DMS153 (cell line): Measurements from ENCODE around the gene ADAM22.

Experiments used
- DNase-seq: peaks from one replicate; lab custom pipeline; 2025; lab: John Stamatoyannopoulos, UW

Gene ADAM22

GRCh38 chr7:88167223-88167622 is 233.2 kb downstream of the ADAM22 start:
- no peak for DNase-seq

GRCh38 chr7:88167721-88168120 is 233.7 kb downstream of the ADAM22 start:
- no peak for DNase-seq

- DNase-seq, result no peak
Measured at GRCh38 chr7:88169717-88170320, 235.8 kb downstream of the ADAM22 start.

DNA sequence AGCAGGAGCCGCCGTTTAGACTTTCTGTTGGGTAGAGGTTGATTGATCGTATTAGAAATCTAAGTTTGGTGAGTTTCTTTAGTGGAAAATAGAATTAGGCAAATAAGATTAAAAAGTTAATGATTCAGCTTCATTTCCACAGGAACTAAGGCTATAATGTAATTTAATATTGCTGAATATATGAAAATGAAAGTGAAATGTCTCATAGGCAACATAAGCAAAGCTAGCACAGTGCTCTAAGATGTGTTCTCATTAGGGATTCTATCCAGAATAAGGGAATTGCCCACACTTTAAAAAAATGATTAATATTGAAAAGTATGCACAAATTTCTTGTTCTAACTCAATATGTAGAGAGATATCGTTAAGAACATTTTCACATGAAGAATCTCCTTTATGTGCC is 238.8 kb downstream of the ADAM22 start:
- no peak for DNase-seq

DNA sequence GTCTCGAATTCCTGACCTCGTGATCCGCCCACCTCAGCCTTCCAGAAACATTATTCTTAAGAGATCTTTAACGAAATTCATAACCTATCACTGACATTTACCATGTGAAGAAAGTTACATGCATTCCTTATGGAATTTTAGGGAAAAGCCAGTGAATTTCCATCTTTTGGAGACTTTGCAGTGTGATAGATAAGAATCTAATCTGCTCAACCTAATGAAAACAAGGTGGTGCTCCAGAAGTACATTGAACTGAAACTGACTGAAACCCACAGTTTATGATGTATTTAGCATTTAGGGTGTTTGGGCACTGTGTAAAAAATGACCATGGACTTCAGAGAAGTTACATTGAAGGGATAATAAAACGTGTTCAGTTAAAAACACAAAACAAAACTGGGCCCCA is 242.1 kb downstream of the ADAM22 start:
- DNase-seq, result no peak

GRCh38 chr7:88183051-88183450 is 249.0 kb downstream of the ADAM22 start:
- no peak for DNase-seq

DNA sequence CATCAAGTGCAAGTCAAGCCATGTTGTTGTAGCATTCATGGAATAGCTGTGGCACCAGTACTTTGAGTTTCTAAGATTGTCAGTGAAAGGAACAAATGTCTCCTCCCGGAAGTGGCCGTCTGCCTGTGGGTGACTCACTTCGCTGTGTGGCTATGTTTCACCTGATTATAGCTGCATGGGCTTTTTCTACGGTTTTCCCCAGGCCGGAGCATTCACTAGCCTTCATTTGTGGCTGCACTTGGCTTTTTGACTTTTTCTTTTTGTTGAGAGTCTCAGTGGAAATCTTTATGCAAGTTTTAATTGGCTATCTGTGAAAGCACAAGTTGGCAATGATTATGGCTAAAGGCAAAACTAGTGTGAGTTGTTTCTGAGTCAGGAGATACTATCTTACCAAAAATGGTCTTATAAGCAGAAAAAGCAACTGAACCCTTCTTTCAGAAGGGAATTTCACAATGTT is 250.8 kb downstream of the ADAM22 start:
- no peak for DNase-seq

DNA sequence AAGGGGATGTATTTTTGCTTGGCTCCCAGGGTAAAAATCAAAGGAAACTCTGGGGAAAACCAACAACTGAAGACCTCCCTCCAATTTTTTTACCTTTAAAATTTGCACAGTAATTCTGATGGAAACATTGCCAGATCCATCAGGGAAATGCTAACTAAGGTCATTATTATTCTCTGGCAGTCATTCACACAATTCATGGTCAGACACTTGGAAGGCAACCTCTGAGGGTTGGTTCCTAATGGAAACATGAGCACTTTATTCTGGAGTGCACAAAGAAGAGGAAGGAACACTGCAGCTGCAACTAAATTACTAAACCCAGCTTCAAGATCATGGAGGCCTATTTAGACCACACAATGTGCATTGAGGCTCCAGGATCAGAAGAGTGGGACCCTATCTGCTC is 251.6 kb downstream of the ADAM22 start:
- DNase-seq, result no peak

- no peak for DNase-seq
Measured at GRCh38 chr7:88191911-88192310, 257.9 kb downstream of the ADAM22 start.

- DNase-seq, result no peak
Measured at GRCh38 chr7:88200261-88200660, 266.2 kb downstream of the ADAM22 start.

- DNase-seq, result peak; percentile 44
Measured at GRCh38 chr7:88200789-88201188, 266.7 kb downstream of the ADAM22 start.

- no peak for DNase-seq
Measured at GRCh38 chr7:88201305-88201704, 267.3 kb downstream of the ADAM22 start.

GRCh38 chr7:88202278-88202677 is 268.2 kb downstream of the ADAM22 start:
- DNase-seq, result no peak

GRCh38 chr7:88202799-88203198 is 268.7 kb downstream of the ADAM22 start:
- DNase-seq, result no peak

DNA sequence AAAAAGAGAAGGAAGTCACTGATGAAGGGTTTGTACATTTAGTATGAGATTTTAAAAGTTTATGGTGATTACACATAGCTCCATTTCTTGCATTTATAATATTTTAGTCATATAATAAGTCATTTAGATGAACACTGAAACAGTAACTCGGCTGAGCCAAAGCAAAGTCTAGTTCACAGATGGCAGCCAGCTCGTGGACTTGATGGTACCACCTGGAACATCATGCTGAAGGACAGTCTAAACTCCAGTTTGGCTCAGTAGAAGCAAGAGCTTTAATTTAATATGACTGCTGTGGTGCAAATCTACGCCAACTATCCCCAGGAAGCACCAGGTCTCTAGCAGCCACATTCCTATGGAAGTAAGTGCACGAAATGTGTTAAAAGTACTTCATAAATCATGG is 269.4 kb downstream of the ADAM22 start:
- no peak for DNase-seq

DNA sequence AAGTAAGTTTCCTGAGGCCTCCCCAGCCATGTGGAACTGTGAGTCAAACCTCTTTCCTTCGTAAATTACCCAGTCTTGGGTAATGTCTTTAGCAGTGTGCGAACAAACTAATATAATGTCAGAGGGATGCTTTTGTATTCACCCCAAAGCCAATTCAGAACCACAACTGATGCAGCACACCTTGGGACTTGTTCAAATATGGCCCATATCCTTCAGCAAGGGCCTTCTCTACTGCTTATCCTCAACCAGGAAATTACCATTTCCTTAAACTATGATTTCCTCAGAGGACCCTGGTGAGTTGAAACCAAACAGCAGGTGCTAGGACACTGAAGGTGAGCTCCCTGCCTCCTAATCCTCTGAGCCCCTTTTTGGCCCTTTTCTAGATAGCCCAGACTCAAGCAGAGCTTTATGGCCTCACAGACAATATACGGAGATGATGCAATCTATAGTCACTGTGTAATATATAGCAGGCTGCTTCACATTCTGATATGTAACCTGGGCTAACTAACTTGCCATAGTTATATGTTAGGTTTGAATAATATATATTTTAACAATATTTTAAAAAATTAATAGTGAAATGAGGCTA is 270.6 kb downstream of the ADAM22 start:
- no peak for DNase-seq

DNA sequence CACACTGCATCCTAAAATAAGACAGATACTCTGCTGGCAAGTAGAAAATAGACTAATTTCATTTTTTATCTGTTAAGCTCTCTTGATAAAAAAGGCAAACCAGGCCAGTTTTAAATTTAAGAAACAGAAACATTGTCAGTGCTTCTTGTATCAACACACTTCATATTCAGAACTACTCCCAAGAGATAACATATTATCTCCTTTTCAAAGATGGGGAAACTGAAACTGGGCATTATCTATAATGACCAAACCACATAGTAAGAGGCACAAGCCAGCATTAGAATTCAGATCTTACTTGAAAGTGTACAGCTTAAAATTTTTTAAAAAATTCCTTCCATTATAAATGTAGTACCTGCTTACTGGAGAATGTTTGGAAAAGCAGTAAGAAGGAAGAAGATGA is 271.1 kb downstream of the ADAM22 start:
- no peak for DNase-seq

DNA sequence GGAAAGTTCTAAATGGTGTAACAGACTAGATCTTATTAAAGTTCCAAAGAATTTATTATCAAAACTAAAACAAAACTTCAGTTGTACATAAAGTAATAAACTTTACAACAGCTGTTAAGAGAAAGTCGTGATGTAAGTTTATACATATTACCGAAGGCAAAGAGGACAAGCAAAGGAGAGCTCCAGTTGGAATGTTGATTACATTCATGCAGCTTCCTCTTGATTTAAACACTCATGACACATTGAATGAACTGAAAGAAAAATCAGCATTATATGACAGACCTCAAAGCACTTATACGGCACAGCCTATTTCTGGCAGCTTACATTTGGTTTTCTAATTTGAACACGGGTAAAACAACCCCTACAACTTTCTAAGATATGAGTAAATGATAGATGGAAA is 272.2 kb downstream of the ADAM22 start:
- no peak for DNase-seq

DNA sequence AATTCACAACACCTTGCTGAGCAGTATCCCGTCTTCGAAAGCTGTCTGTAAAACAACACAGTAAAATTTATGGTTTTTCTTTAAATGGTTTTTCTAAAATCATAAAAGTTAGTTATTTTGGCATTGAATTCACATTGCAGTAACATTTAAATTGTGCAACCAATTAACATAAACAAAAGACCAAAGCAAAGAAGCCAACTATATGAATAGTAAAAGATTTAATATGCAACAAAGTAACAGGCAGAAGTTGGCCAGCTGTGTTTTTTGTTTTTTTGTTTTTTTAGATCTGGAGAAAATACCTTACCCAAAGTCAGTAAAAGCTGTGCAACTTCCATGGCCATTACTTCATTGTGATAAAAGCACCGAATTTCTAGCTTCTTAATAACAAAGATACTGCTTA is 274.5 kb downstream of the ADAM22 start:
- DNase-seq, result no peak

DNA sequence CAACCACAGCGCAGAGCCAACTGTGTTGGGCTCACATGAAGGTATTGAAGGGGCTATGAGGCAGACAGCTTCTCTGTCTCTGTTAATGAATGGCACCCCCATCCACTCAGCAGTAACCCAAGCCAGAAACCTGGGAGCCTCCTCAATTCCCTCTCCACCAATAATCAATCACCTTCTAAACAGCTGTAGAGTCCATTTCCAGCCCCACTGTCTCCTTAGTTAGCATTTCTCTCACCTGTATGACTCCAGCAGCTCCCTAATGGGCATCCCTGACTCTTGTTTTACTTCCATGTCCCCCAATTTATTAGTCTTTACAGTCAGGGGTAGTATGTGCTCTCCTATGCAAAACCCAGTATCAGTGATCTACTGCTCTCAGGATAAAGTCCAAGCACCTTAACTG is 278.9 kb downstream of the ADAM22 start:
- no peak for DNase-seq

- no peak for DNase-seq
Measured at GRCh38 chr7:88214456-88214855, 280.4 kb downstream of the ADAM22 start.

DNA sequence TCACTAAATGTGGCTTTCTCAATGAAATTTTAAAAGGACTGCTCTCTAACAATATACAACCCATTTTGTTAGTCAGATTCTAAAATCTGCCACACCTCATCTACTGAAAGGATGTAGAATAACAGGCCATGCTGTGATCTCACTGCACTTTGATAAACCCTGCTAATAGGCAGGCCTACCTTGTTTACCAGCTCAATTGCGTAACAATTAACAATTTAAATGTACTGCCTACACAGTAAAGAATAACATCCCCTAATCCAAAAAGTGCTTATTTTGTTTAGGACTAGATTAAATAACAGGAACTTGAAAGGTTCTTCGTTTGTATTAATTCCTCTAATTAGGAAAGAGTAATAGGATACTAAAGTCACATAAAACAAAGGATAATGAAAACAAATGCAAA is 281.2 kb downstream of the ADAM22 start:
- no peak for DNase-seq

DNA sequence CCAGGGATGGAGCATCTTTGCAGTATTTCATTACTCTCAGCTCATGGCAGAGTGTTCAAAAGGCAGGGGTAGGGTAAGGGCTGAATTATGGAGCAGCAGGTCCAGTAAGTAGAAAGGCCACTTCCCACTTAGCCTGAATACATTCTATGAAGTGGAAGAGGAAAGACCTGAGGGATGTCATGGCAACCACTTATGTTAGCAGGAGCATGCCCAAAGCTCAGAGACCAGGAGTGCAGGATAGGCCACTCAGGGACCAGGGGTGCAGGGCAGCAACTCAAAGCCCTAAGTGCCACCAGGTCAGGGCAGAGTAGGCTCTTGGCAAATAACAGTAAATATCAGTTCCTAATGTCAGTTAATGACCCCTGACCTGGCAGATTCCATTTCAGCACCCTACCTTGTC is 282.2 kb downstream of the ADAM22 start:
- no peak for DNase-seq
